Tibial nerve (tissue), 4 donors: ENCODE data around the gene SLC25A22. TPM values are rescaled to one million over a fixed set of nuclear protein-coding genes. Genes with fewer than 3 reads are reported as not detected.

Experiments
- DNase-seq, 2 donors: peaks; one replicate each; pipeline ENCODE4 v3.0.0-alpha.2; 2019; ENCODE audit warnings: low spot score in 2 of 2
- H3K27ac ChIP-seq, 4 donors: fragments of 200-600 bp; sonication (generic) in 3 of 4; one replicate each; pipeline ENCODE4 v1.5.1; 2017 to 2019; ENCODE audit warnings: mild to moderate bottlenecking in 1 of 4
- H3K27me3 ChIP-seq, 2 donors: fragments of 200-600 bp; sonication (generic) in 1 of 2; one replicate each; pipeline versions ENCODE4 v1.5.1 to v1.6.0; 2017 to 2019
- H3K36me3 ChIP-seq, 3 donors: fragments of 200-600 bp; sonication (generic); one replicate each; pipeline ENCODE4 v1.5.1; 2018 to 2019
- H3K4me1 ChIP-seq, 4 donors: fragments of 200-600 bp; sonication (generic) in 3 of 4; one replicate each; pipeline ENCODE4 v1.5.1; 2017 to 2019
- H3K4me3 ChIP-seq, 4 donors: fragments of 200-600 bp; sonication (generic) in 3 of 4; one replicate each; pipeline ENCODE4 v1.5.1; 2017 to 2019; ENCODE audit warnings: mild to moderate bottlenecking in 1 of 4, moderate library complexity in 1 of 4
- H3K9me3 ChIP-seq, 4 donors: fragments of 200-600 bp; sonication (generic) in 3 of 4; one replicate each; pipeline ENCODE4 v1.5.1; 2017 to 2019
- CTCF ChIP-seq, 5 experiments: fragments of 200-600 bp in 3 of 5; fragments of 450-650 bp in 2 of 5; sonication (generic) in 3 of 5; IDR thresholded peaks; one replicate each; pipeline ENCODE4 v1.5.1; 2016 to 2019; ENCODE audit warnings: antibody characterized with exemption in 5 of 5, mild to moderate bottlenecking in 3 of 5, moderate library complexity in 2 of 5
- EP300 ChIP-seq, 2 donors: sonication (generic); formaldehyde crosslinking; IDR thresholded peaks; one replicate each; pipeline ENCODE4 v1.6.1; 2017; ENCODE audit warnings: antibody characterized with exemption in 2 of 2, mild to moderate bottlenecking in 1 of 2
- POLR2A ChIP-seq, 2 donors: fragments of 450-650 bp; IDR thresholded peaks; one replicate each; pipeline ENCODE4 v1.6.1; 2017; ENCODE audit warnings: antibody characterized with exemption in 2 of 2, mild to moderate bottlenecking in 2 of 2, moderate library complexity in 2 of 2
- WGBS, 2 donors: methylation state at CpG; one replicate each; pipeline ENCODE4 v1.1.5; 2018; 5-methylcytosine and 5-hydroxymethylcytosine counted together
- total RNA-seq, 4 donors: library from RNA; depleted of rRNA; stranded (reverse); fragments of >200 nt; gene quantifications; one replicate each; pipeline ENCODE4 v1.1.0, GENCODE V29; 2016

Gene SLC25A22
- total RNA-seq, 4 donors from 2014 or later, result 8.0 to 17.5 (median 10.0) TPM

GRCh38 chr11:821512-822371 lies 23.7 kb upstream of the SLC25A22 start:
- Histone ChIP-seq H3K4me1 (peaks cover 0 to 39% (median 29%) of the 10 kb centered on the region in 4 donors), H3K36me3 (peaks cover 0 to 46% (median 26%) of the 10 kb centered on the region in 3 donors), H3K27ac (peak overlapping the region in 3 of 4 donors; percentile 91 to 95 (median 91)), H3K9me3 (no peaks in the 10 kb centered on the region), H3K27me3 (peaks cover 0 to 13% of the 10 kb centered on the region in 2 donors), H3K4me3 (peak overlapping the region in 3 of 4 donors; percentile 71 to 81 (median 71))
- 71 to 74% methylated on average over 20 to 21 of the region's 22 CpGs for WGBS, 2 donors
- TF ChIP-seq CTCF (IDR thresholded peaks at IDR 0.05) (no peak), POLR2A (IDR thresholded peaks at IDR 0.05) (no peak), EP300 (IDR thresholded peaks at IDR 0.05) (no peak)
- DNase-seq, result no peak

- Histone ChIP-seq H3K27me3 (peaks cover 0 to 6% of the 10 kb centered on the region in 2 donors), H3K9me3 (no peaks in the 10 kb centered on the region), H3K27ac (peak overlapping the region; percentile 88 to 95 (median 91)), H3K4me3 (peak overlapping the region; percentile 65 to 81 (median 71)), H3K4me1 (peaks cover 0 to 34% (median 27%) of the 10 kb centered on the region in 4 donors), H3K36me3 (peaks cover 0 to 45% (median 26%) of the 10 kb centered on the region in 3 donors)
- TF ChIP-seq EP300 (IDR thresholded peaks at IDR 0.05) (peak in 1 of 2 donors; percentile 86), POLR2A (IDR thresholded peaks at IDR 0.05) (no peak)
- DNase-seq, result peak in 1 of 2 donors; percentile 67
- WGBS, 2 donors, result 37 to 48% methylated on average over 7 to 9 of the region's 11 CpGs
Measured at GRCh38 chr11:820655-821511, 22.8 kb upstream of the SLC25A22 start.

- Histone ChIP-seq H3K36me3 (peaks cover 0 to 45% (median 22%) of the 10 kb centered on the region in 3 donors), H3K27me3 (no peaks in the 10 kb centered on the region), H3K27ac (peak overlapping the region; percentile 88 to 95 (median 91)), H3K4me3 (peak overlapping the region; percentile 65 to 81 (median 71)), H3K9me3 (no peaks in the 10 kb centered on the region), H3K4me1 (peaks cover 0 to 34% (median 27%) of the 10 kb centered on the region in 4 donors)
- no peak for TF ChIP-seq CTCF (IDR thresholded peaks at IDR 0.05)
- whole genome bisulfite sequencing, 2 donors, result 2% methylated on average over 15 to 31 of the region's 47 CpGs
- peak; percentile 73 to 77 for DNase-seq
Measured at GRCh38 chr11:819943-820649, 22.0 kb upstream of the SLC25A22 start.

GRCh38 chr11:819129-819931 lies 21.2 kb upstream of the SLC25A22 start:
- Histone ChIP-seq H3K4me3 (peak overlapping the region; percentile 65 to 81 (median 71)), H3K36me3 (peaks cover 0 to 44% (median 14%) of the 10 kb centered on the region in 3 donors), H3K27me3 (no peaks in the 10 kb centered on the region), H3K9me3 (no peaks in the 10 kb centered on the region), H3K4me1 (peaks cover 0 to 34% (median 27%) of the 10 kb centered on the region in 4 donors), H3K27ac (peak overlapping the region; percentile 88 to 95 (median 91))
- TF ChIP-seq POLR2A (IDR thresholded peaks at IDR 0.05) (peak; percentile 53 to 86), CTCF (IDR thresholded peaks at IDR 0.05) (peak in 4 of 5 experiments; percentile 15 to 76 (median 49)), EP300 (IDR thresholded peaks at IDR 0.05) (peak in 1 of 2 donors; percentile 77)
- DNase-seq, result peak; percentile 87 to 92
- WGBS, 2 donors, result 1% methylated on average over 28 to 36 of the region's 96 CpGs
